HCT116 (cell line): ENCODE results near the gene SPIRE1. TPM values are rescaled to one million over a fixed set of nuclear protein-coding genes. Genes with fewer than 3 reads are reported as not detected.

ENCODE experiments used
- ATAC-seq: fragments of 200-7000 bp; cut with Tn5 transposase; 2 replicates; pipeline ENCODE4 v1.9.1; 2020; ENCODE audit warnings: mild to moderate bottlenecking, moderate library complexity
- BruUV-seq: library from RNA; stranded (reverse); fragments of 400-500 nt; replicated peaks from 2 replicates; lab custom pipeline; 2021; lab: Mats Ljungman, UMichigan
- CTCF ChIA-PET: fragments of 300-600 bp; sonication (Branson Sonifier 250); formaldehyde crosslinking; loops from one replicate; lab custom pipeline; 2021; ENCODE audit warnings: antibody characterized with exemption; lab: Charles Lee
- POLR2A ChIA-PET: fragments of 300-600, 350-600 bp; sonication (Branson Sonifier 250); formaldehyde crosslinking; loops from one replicate; lab custom pipeline; 2021; ENCODE audit warnings: antibody characterized with exemption; lab: Charles Lee
- RAD21 ChIA-PET, 2 experiments: fragments of 300-600 bp; sonication (Branson Sonifier 250); formaldehyde crosslinking; loops; one replicate each; lab custom pipeline; 2023; ENCODE audit warnings: low total read pairs in 2 of 2; ENCODE audit not compliant: uncharacterized antibody in 2 of 2, unreplicated experiment in 2 of 2, low non-redundant PET in 1 of 2; lab: Charles Lee
- DNase-seq: peaks from one replicate; pipeline ENCODE4 v3.0.0-alpha.2; 2010; ENCODE audit warnings: low read depth, low spot score
- H2AFZ ChIP-seq: fragments of 200-600 bp; shearing (Covaris generic), sonication (generic); 2 replicates; pipeline ENCODE4 v1.6.1; 2017; ENCODE audit warnings: low read depth, mixed run types, mixed read lengths, antibody characterized with exemption, low read length; ENCODE audit not compliant: poor library complexity, severe bottlenecking
- H3K27ac ChIP-seq: 2 replicates; pipeline ENCODE4 v1.5.1; 2012; ENCODE audit warnings: low read depth, low read length
- H3K27me3 ChIP-seq: fragments of 200-600 bp; sonication (generic); 2 replicates; pipeline ENCODE4 v1.6.1; 2016; ENCODE audit warnings: mixed run types, low read length, mixed read lengths; ENCODE audit not compliant: insufficient read depth
- H3K36me3 ChIP-seq, 2 experiments: fragments of 200-500 bp in 1 of 2; fragments of 200-600 bp in 1 of 2; sonication (Bioruptor generic) in 1 of 2; sonication (generic) in 1 of 2; 2 replicates each; pipeline versions ENCODE4 v1.5.1 to v1.6.1; 2014 to 2016; ENCODE audit warnings: low read length in 2 of 2, inconsistent platforms in 1 of 2, mixed read lengths in 1 of 2, mixed run types in 1 of 2; ENCODE audit not compliant: insufficient read depth in 2 of 2, control insufficient read depth in 1 of 2
- H3K4me1 ChIP-seq, 2 experiments: fragments of 200-600 bp in 1 of 2; sonication (generic) in 1 of 2; 2 replicates each; pipeline versions ENCODE4 v1.5.1 to v1.6.1; 2012 to 2017; ENCODE audit warnings: low read length in 2 of 2, inconsistent platforms in 1 of 2, mild to moderate bottlenecking in 1 of 2, mixed read lengths in 1 of 2, mixed run types in 1 of 2, moderate library complexity in 1 of 2; ENCODE audit not compliant: insufficient read depth in 2 of 2, control insufficient read depth in 1 of 2
- H3K4me2 ChIP-seq: fragments of 200-600 bp; sonication (generic); 2 replicates; pipeline ENCODE4 v1.6.1; 2017; ENCODE audit warnings: mixed run types, low read length, mixed read lengths
- H3K4me3 ChIP-seq, 2 experiments: fragments of 200-600 bp in 1 of 2; sonication (generic) in 1 of 2; replicated peaks in 1 of 2; 2 replicates each; pipeline ENCODE4 v1.5.1; 2011 to 2016; ENCODE audit warnings: low read length in 2 of 2, control low read depth in 1 of 2, low read depth in 1 of 2, mild to moderate bottlenecking in 1 of 2, mixed read lengths in 1 of 2, mixed run types in 1 of 2
- H3K79me2 ChIP-seq: fragments of 200-600 bp; sonication (generic); 2 replicates; pipeline ENCODE4 v1.6.1; 2017; ENCODE audit warnings: mild to moderate bottlenecking, mixed run types, low read length, moderate library complexity, mixed read lengths; ENCODE audit not compliant: insufficient read depth
- H3K9ac ChIP-seq: fragments of 200-600 bp; sonication (generic); 2 replicates; pipeline ENCODE4 v1.6.1; 2016; ENCODE audit warnings: low read length, mixed read lengths
- H3K9me2 ChIP-seq: fragments of 200-600 bp; sonication (generic), shearing (Covaris generic); 2 replicates; pipeline ENCODE4 v1.6.1; 2017; ENCODE audit warnings: mixed run types, mild to moderate bottlenecking, moderate library complexity; ENCODE audit not compliant: insufficient read depth
- H3K9me3 ChIP-seq, 2 experiments: fragments of 200-500 bp in 1 of 2; fragments of 200-600 bp in 1 of 2; sonication (Bioruptor generic) in 1 of 2; sonication (generic) in 1 of 2; 2 replicates each; pipeline ENCODE4 v1.6.1; 2014 to 2017; ENCODE audit warnings: low read length in 2 of 2, mixed read lengths in 2 of 2, inconsistent platforms in 1 of 2, low read depth in 1 of 2, mild to moderate bottlenecking in 1 of 2, mixed run types in 1 of 2, moderate library complexity in 1 of 2; ENCODE audit not compliant: control insufficient read depth in 1 of 2, insufficient read depth in 1 of 2
- H4K20me1 ChIP-seq: fragments of 200-600 bp; sonication (generic), shearing (Covaris generic); 2 replicates; pipeline ENCODE4 v1.6.1; 2017; ENCODE audit warnings: mixed run types, mild to moderate bottlenecking, moderate library complexity; ENCODE audit not compliant: insufficient read depth
- ATF3 ChIP-seq: IDR thresholded peaks from 2 replicates; pipeline ENCODE4 v1.6.1; 2012
- CEBPB ChIP-seq: IDR thresholded peaks from 2 replicates; pipeline ENCODE4 v1.6.1; 2012; ENCODE audit warnings: low read depth
- EGR1 ChIP-seq: IDR thresholded peaks from 2 replicates; pipeline ENCODE4 v1.6.1; 2012; ENCODE audit warnings: low read depth
- ELF1 ChIP-seq: IDR thresholded peaks from 2 replicates; pipeline ENCODE4 v1.6.1; 2012; ENCODE audit warnings: low read depth, borderline replicate concordance
- EZH2 ChIP-seq: fragments of 200-600 bp; sonication (generic); IDR thresholded peaks from 2 replicates; pipeline ENCODE4 v1.6.1; 2017; ENCODE audit warnings: antibody characterized with exemption, mixed run types
- EZH2phosphoT487 ChIP-seq: fragments of 200-600 bp; IDR thresholded peaks from 2 replicates; pipeline ENCODE4 v1.6.1; 2018; ENCODE audit warnings: antibody characterized with exemption, borderline replicate concordance
- FOSL1 ChIP-seq: IDR thresholded peaks from 2 replicates; pipeline ENCODE4 v1.6.1; 2012; ENCODE audit warnings: low read depth
- JUND ChIP-seq: IDR thresholded peaks from 2 replicates; pipeline ENCODE4 v1.6.1; 2012
- POLR2A ChIP-seq: IDR thresholded peaks from 2 replicates; pipeline ENCODE4 v1.7.0; 2011; ENCODE audit warnings: borderline replicate concordance; ENCODE audit not compliant: insufficient read depth, insufficient read length; ENCODE audit errors: extremely low read depth
- RAD21 ChIP-seq: IDR thresholded peaks from 2 replicates; pipeline ENCODE4 v1.6.1; 2012; ENCODE audit warnings: low read depth, mild to moderate bottlenecking
- SRF ChIP-seq: IDR thresholded peaks from 2 replicates; pipeline ENCODE4 v1.6.1; 2012; ENCODE audit warnings: low read depth
- TCF7L2 ChIP-seq: IDR thresholded peaks from 2 replicates; pipeline ENCODE4 v1.7.0; 2011; ENCODE audit warnings: borderline replicate concordance, inconsistent platforms; ENCODE audit not compliant: insufficient read depth, insufficient read length; ENCODE audit errors: extremely low read depth
- YY1 ChIP-seq: IDR thresholded peaks from 2 replicates; pipeline ENCODE4 v1.6.1; 2011; ENCODE audit warnings: low read length, low read depth, moderate library complexity, mild to moderate bottlenecking; ENCODE audit not compliant: insufficient replicate concordance; ENCODE audit errors: extremely low read depth
- ZBTB33 ChIP-seq: IDR thresholded peaks from 2 replicates; pipeline ENCODE4 v1.6.1; 2011; ENCODE audit warnings: mild to moderate bottlenecking, low read length, moderate library complexity; ENCODE audit not compliant: insufficient replicate concordance; ENCODE audit errors: extremely low read depth
- ZNF274 ChIP-seq: fragments of 200-500 bp; sonication (Bioruptor generic); IDR thresholded peaks from 2 replicates; pipeline ENCODE4 v1.6.1; 2014; ENCODE audit warnings: mild to moderate bottlenecking, low read depth, low read length, inconsistent platforms
- intact Hi-C: fragments of 100-400 bp; cut with micrococcal nuclease; formaldehyde crosslinking; loops from 2 replicates; pipeline ENCODE4 v1.10.0; 2022
- total RNA-seq: library from RNA; stranded (reverse); gene quantifications from one replicate; pipeline ENCODE4 v1.2.1, GENCODE V29; 2021; ENCODE audit not compliant: unreplicated experiment
- TF ChIP-seq, protein P1 (sequence below), 3 experiments: fragments of 200-600 bp in 1 of 3; sonication (generic) in 1 of 3; IDR thresholded peaks in 2 of 3; conservative IDR thresholded peaks in 1 of 3; 2 replicates each; pipeline ENCODE4 v1.5.1; 2012 to 2017; ENCODE audit warnings: low read depth in 2 of 3, low read length in 2 of 3, antibody characterized with exemption in 1 of 3, borderline replicate concordance in 1 of 3, control low read depth in 1 of 3, mild to moderate bottlenecking in 1 of 3, mixed read lengths in 1 of 3, mixed run types in 1 of 3, moderate library complexity in 1 of 3; ENCODE audit not compliant: insufficient read depth in 1 of 3
- TF ChIP-seq, protein P2 (sequence below): IDR thresholded peaks from 2 replicates; pipeline ENCODE4 v1.6.1; 2012

SPIRE1 gene
- total RNA-seq, 1 experiment from 2014 or later, result 26.6 TPM

DNA sequence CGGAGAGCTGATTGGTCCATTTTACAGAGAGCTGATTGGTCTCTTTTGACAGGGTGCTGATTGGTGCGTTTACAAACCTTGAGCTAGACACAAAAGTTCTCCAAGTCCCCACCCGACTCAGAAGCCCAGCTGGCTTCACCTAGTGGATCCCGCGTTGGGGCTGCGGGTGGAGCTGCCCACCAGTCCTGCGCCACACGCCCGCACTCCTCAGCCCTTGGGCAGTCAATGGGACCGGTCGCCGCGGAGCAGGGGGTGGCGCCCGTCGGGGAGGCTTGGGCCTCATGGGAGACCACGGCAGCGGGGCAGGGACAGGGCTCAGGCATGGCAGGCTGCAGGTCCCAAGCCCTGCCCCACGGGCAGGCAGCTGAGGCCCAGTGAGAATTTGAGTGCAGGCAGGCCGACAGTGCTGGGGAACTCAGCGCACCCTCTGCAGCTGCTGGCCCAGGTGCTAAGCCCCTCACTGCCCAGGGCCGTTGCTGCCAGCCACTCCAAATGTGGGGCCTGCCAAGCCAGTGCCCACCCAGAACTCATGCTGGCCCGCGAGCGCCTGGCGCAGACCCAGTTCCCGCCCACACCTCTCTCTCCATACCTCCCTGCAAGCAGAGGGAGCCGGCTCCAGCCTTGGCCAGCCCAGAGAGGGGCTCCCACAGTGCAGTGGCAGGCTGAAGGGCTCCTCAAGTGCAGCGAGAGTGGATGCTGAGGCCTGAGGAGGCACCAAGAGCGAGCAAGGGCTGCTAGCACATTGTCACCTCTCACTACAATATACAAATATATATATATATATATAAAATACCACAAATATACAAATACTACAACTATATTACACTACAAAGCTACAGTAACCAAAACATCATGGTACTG is 100.7 kb downstream of the SPIRE1 start:
- H4K20me1 ChIP-seq, result no peaks in the 10 kb centered on the region
- no peak overlapping the region for H3K9ac ChIP-seq
- POLR2A ChIA-PET, result no interaction called here
- H3K4me1 ChIP-seq, result no peaks in the 10 kb centered on the region; a peak in 1 of 4 replicates
- H3K9me2 ChIP-seq, result no peaks in the 10 kb centered on the region
- H3K4me2 ChIP-seq, result no peak overlapping the region
- no TSS peak for BruUV-seq
- intact Hi-C loops, result no loop called here
- H3K4me3 ChIP-seq, result no peak overlapping the region
- H2AFZ ChIP-seq, result no peak overlapping the region
- H3K27ac ChIP-seq, result no peak overlapping the region
- ATAC-seq, result no peak
- peaks cover 0 to 4% of the 10 kb centered on the region in 2 experiments; a peak in 2 of 4 replicates for H3K9me3 ChIP-seq
- H3K27me3 ChIP-seq, result no peaks in the 10 kb centered on the region
- no peaks in the 10 kb centered on the region for H3K36me3 ChIP-seq
- no peak for TF ChIP-seq EGR1
- TF ChIP-seq CEBPB, result no peak
- TF ChIP-seq, protein P1, sequence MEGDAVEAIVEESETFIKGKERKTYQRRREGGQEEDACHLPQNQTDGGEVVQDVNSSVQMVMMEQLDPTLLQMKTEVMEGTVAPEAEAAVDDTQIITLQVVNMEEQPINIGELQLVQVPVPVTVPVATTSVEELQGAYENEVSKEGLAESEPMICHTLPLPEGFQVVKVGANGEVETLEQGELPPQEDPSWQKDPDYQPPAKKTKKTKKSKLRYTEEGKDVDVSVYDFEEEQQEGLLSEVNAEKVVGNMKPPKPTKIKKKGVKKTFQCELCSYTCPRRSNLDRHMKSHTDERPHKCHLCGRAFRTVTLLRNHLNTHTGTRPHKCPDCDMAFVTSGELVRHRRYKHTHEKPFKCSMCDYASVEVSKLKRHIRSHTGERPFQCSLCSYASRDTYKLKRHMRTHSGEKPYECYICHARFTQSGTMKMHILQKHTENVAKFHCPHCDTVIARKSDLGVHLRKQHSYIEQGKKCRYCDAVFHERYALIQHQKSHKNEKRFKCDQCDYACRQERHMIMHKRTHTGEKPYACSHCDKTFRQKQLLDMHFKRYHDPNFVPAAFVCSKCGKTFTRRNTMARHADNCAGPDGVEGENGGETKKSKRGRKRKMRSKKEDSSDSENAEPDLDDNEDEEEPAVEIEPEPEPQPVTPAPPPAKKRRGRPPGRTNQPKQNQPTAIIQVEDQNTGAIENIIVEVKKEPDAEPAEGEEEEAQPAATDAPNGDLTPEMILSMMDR (IDR thresholded peaks at IDR 0.05 in 2 of 3, conservative IDR thresholded peaks at IDR 0.05 in 1 of 3; ENCODE audit: borderline replicate concordance in 1 of 3, insufficient read depth in 1 of 3, low read depth in 2 of 3, low read length in 2 of 3), result no peak
- TF ChIP-seq TCF7L2, result no peak
- no peak for TF ChIP-seq ZBTB33
- TF ChIP-seq ELF1, result no peak
- TF ChIP-seq SRF, result no peak
- no peak for TF ChIP-seq ATF3
- no peak for TF ChIP-seq RAD21
- no peak for TF ChIP-seq JUND
- TF ChIP-seq, protein P2, sequence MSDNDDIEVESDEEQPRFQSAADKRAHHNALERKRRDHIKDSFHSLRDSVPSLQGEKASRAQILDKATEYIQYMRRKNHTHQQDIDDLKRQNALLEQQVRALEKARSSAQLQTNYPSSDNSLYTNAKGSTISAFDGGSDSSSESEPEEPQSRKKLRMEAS, result no peak
- no peak for TF ChIP-seq ZNF274
- no peak for TF ChIP-seq YY1
- no peak for TF ChIP-seq POLR2A
- no peak for TF ChIP-seq EZH2phosphoT487
- no peak for TF ChIP-seq EZH2
- TF ChIP-seq FOSL1, result no peak
- RAD21 ChIA-PET, result no interaction called here
- CTCF ChIA-PET, result no interaction called here
- H3K79me2 ChIP-seq, result no peaks in the 10 kb centered on the region
- no peak for DNase-seq
